GM12878 (cell line): ENCODE data around the gene FIZ1.

Source experiments
- CHD2 ChIP-seq: IDR thresholded peaks from 2 replicates; pipeline ENCODE4 v1.6.1; 2011; ENCODE audit warnings: low read depth, low read length, improper control_type of control experiment, borderline replicate concordance
- CREB1 ChIP-seq: IDR thresholded peaks from 2 replicates; pipeline ENCODE4 v1.6.1; 2012; ENCODE audit warnings: low read depth, mild to moderate bottlenecking, inconsistent platforms
- CTCF ChIP-seq, 3 experiments: IDR thresholded peaks in 2 of 3; conservative IDR thresholded peaks in 1 of 3; 2 replicates each; pipeline ENCODE4 v1.5.1; 2011; ENCODE audit warnings: low read depth in 3 of 3, low read length in 3 of 3, mild to moderate bottlenecking in 3 of 3, control low read depth in 2 of 3, moderate library complexity in 2 of 3, inconsistent platforms in 1 of 3, mixed read lengths in 1 of 3; ENCODE audit not compliant: control insufficient read depth in 2 of 3, insufficient read depth in 1 of 3; ENCODE audit errors: extremely low read depth in 1 of 3
- HCFC1 ChIP-seq: fragments of 150-350 bp; IDR thresholded peaks from 2 replicates; pipeline ENCODE4 v1.6.1; 2014; ENCODE audit warnings: low read length
- HDAC2 ChIP-seq: fragments of 200-600 bp; sonication (generic); IDR thresholded peaks from 2 replicates; pipeline ENCODE4 v1.6.1; 2017
- POLR2A ChIP-seq: IDR thresholded peaks from 2 replicates; pipeline ENCODE4 v1.6.1; 2011; ENCODE audit warnings: low read depth, mild to moderate bottlenecking, low read length
- POLR2AphosphoS5 ChIP-seq: IDR thresholded peaks from 2 replicates; pipeline ENCODE4 v1.6.1; 2011; ENCODE audit warnings: mild to moderate bottlenecking, low read length, inconsistent platforms
- RELB ChIP-seq: fragments of 450-650 bp; IDR thresholded peaks from 2 replicates; pipeline ENCODE4 v1.6.1; 2017; ENCODE audit warnings: low read depth, mild to moderate bottlenecking, moderate library complexity
- SMC3 ChIP-seq: IDR thresholded peaks from 2 replicates; pipeline ENCODE4 v1.6.1; 2011; ENCODE audit warnings: low read length, improper control_type of control experiment, borderline replicate concordance
- USF2 ChIP-seq: IDR thresholded peaks from 2 replicates; pipeline ENCODE4 v1.6.1; 2011; ENCODE audit warnings: low read depth, low read length, improper control_type of control experiment, borderline replicate concordance

- TF ChIP-seq CHD2: no peak
- TF ChIP-seq USF2: no peak
- TF ChIP-seq SMC3: no peak
- no peak for TF ChIP-seq CTCF (IDR thresholded peaks at IDR 0.05 in 2 of 3, conservative IDR thresholded peaks at IDR 0.05 in 1 of 3; ENCODE audit: control insufficient read depth in 2 of 3, extremely low read depth in 1 of 3, insufficient read depth in 1 of 3, low read depth in 3 of 3, low read length in 3 of 3)
- no peak for TF ChIP-seq RELB
- TF ChIP-seq HCFC1: no peak
- TF ChIP-seq POLR2A: no peak
- no peak for TF ChIP-seq CREB1
- TF ChIP-seq POLR2AphosphoS5: no peak
- no peak for TF ChIP-seq HDAC2
Observed at GRCh38 chr19:55566823-55567222, 32.5 kb downstream of the FIZ1 start.
